Fibroblast of peridontal ligament (primary cell): ENCODE results near the gene ACAD8.

Experiments
- DNase-seq: peaks from one replicate; pipeline ENCODE4 v3.0.0-alpha.2; 2010; ENCODE audit errors: extremely low read depth

ACAD8 gene

GRCh38 chr11:134253188-134253993 lies at the start of gene ACAD8, which contains the start of gene THYN1:
TSS of gene ACAD8 (plus strand) at chr11:134253568. CDS start at chr11:134253601, 33 bp downstream.
TSS of gene THYN1 (minus strand) at chr11:134253352. CDS start at chr11:134252882, 470 bp downstream.
- DNase-seq: peak; percentile 96

DNA sequence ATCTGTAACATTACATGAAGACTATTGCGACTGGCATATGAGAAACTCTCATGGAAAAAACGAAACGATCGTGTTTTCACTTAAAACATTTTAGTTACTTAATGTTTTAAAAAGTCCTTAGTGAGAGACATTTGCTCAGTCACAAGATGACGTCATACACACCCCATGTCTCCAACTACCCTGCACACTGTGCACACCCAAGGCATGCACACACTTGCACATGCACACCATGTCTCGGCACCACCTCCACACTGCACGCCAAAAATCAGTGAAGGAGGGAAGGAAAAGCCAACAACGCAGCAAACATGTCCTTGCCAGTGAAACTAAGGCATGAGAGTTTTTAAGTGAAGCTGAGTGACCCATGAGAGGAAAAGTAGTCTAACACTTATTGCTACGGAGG lies 47.6 kb upstream of the ACAD8 start:
- no peak for DNase-seq

DNA sequence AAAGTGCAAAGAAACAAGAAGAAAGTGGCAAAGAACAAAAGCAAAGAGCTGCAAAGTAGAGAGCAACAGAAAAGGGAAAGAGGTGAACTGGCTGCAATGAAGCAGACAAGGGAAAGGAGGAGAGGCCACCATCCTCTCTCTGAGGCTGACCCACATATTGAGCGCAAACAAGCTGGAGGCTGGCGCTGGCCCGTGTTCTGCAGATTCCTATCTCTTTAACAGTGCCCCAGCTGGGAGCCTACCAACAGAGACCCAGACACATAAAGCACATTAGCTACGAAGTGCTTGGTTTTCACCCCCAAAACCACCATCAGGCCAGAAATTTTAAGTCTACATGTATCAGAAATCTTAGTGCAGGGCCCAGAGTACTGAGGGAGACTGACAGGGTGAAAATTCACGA lies 47.2 kb upstream of the ACAD8 start:
- no peak for DNase-seq

DNA sequence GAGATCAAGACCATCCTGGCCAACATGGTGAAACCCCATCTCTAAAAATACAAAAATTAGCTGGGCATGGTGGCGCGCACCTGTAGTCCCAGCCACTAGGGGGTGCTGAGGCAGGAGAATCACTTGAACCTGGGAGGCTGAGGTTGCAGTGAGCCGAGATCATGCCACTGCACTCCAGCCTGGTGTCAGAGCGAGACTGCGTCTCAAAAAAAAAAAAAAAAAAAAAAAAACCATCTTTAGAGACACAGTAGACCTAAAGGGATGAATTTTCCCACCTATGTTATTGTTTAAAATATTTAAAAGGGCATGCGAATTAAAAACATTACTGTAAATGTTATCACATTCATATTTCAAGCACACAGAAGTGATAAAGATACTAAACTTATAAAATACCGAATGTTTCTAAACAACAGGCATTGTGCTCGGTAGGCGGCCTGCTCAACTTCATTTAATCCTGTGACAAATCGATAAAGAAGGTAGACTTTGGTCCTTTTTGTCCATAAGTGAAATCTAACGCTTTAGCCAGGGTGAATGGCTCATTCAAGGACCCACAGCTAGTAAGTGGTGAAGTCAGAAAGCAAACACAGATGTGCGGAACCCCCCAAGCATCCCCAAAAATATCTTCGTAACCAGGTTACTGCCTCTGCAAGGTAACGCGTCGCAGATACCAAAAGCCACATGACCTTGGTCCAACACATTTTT lies 45.7 kb upstream of the ACAD8 start:
- DNase-seq: peak; percentile 20

DNA sequence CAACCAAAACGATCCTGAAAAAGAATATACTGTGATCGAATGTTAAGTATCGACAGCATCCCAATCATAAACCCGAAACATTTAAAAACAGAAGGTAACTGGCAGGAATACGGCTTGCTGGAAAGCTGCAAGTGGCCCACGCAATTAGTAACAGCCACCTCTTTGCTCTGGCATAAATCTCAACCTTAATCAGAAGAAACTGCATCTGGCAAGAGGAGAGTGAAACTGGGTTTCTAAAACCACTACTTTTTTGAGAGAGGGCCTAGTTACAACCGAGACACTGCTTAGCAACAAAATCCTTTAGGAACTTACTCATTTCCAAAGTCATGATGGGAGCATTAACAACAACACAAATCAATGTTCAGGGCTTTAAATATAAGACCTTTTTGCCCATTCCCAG lies 37.5 kb upstream of the ACAD8 start:
- DNase-seq: peak; percentile 67

DNA sequence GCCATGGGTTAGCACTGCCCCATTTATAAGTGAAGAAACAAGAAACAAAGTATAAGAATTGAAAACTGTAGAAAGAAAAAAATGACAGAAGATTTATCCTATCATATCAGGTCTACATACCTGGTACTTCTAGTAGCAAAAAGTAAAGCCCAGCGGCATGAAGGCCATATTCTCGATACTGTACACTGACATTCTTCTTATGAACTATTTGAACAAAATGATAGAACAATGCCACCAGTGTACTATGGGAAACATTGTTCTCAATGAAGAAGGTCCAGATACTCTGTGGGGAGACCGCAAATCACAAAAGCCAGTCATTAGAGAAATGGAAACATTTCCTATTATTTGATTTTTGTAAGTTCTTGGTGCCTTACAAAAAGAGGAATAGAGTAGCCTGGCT lies 36.6 kb upstream of the ACAD8 start:
- no peak for DNase-seq

GRCh38 chr11:134223121-134223520 lies 30.2 kb upstream of the ACAD8 start:
- DNase-seq: no peak

DNA sequence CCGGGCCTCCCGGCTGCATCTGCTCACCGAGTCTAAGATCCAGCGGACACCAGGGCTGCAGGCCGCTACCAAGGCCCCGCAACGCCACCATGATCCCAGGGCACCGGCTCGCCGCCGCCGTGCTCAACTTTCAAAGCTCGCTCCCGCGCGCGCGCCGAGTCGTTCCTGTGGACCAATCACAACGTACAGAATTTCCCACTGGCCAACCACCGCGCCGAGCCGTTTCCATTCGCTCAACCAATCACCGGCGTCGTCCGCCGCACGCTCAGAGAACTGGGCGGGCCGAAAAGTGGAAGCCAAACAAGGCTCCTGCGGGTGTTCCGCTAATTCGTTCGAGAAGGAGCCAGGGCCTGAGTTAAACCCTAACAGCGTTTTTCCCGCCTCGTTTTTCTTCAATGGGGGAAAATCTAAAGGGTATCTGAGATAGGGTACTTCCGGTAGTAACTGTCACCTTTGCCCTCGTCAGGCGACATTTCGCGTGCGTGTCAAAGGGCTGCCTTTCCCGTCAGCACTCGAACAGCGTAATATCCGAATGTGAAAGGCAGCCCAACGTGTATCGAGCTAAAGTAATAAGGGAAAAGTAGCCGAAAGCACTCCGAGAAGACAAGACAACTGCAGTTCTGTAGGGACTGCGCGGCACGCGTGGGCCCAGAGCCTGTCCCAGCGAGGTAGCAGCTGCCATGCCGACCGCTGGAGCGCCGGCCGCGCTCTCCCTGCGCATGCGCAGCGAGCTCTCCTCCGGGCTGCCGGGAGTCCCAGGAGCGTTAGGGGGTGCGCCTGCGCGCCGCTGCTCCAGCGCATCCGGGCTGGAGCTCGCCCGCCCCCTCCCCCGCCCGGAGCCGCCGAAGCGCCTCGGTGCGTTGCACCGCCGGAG lies 29.3 kb upstream of the ACAD8 start, which contains the start of the genes NCAPD3 and VPS26B:
TSS of gene NCAPD3 (minus strand) at position 132 of the 874 bp plus-strand sequence. CDS start at position 91, 41 bp downstream.
TSS of gene VPS26B (plus strand) at position 836 of the 874 bp plus-strand sequence. CDS start 452 bp downstream, outside the sequence.
- DNase-seq: peak; percentile 94

DNA sequence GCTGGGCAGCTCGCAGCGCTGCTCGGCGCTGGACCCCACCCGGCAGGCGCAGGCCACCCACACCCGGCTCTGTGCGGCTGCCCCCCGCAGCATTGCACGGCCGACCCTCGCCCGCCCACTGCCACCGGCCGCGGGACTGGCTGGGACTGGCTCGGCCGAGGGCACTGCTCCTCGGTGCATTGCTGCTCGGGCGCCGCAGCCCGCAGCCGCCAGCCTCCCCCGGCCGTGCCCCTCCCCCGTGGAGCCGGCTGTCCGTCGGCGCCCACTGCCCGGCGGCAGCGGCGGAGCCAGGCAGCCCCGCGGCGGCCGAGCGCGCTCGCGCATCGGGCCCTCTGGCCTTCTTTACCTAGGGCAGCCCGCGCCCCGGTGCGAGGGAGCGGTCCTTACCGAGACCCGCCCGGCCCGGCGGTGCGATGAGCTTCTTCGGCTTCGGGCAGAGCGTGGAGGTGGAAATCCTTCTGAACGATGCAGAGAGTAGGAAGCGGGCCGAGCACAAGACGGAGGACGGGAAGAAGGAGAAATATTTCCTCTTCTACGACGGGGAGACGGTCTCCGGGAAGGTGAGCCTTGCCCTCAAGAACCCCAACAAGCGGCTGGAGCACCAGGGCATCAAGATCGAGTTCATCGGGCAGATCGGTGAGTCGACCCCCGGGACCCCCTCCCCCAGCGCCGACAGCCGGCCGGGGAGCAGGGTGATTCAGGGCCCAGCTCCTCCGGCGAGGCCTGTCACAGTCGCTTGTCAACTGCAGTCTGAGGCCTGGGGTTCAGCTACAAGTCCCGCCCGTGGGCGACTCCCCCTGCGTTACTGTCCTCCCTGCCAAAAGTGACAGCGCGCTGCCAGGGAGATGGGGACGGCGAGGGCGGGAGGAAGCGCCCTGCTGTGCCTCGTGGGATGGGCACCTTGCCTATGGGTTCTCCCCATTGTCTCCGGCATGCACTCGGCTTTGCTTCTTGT lies 28.4 kb upstream of the ACAD8 start:
- no peak for DNase-seq

DNA sequence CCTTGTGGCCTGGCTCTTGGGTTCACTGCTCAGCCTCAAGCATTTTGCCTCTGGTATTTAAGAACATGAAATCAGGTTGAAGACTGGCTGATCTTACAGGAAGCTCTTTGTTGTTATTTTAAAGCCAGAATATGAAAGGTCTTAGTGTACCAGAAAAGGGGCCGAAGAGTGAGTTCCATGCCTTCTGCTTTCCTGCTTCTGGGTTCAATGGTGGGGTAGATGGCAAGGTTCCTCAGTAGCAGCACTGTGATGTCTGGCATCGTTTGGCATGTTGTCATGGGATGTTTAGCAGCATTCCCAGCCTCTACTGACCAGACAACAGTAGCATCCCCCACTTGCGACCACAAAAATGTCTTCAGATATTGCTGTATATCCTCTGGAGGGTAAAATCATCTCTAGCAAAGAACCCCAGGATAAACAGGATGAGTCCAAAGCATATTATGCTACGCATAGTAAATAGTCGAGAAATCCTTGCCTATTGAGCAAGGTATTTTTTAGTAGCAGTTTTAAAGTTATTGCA lies 26.5 kb upstream of the ACAD8 start:
- no peak for DNase-seq

DNA sequence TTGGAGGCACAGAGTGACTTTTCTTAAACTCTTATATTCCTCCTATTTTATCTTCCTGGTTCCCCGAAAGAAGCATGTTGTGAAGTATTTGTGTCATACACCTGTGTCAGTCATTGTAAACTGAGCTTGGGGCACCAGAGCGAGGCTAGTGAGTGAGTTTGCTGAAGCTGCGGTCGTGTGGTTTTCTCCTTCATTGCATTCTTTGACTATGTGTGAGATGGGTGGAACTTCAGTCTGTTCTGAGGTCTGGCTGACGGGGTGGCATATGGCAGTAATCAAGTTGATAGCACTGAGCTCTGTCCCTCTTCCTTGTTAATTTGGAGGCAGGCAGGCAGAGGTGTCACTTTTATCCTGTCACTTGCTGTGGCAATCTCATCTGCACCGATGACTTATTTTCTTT lies 24.7 kb upstream of the ACAD8 start:
- DNase-seq: peak; percentile 65

DNA sequence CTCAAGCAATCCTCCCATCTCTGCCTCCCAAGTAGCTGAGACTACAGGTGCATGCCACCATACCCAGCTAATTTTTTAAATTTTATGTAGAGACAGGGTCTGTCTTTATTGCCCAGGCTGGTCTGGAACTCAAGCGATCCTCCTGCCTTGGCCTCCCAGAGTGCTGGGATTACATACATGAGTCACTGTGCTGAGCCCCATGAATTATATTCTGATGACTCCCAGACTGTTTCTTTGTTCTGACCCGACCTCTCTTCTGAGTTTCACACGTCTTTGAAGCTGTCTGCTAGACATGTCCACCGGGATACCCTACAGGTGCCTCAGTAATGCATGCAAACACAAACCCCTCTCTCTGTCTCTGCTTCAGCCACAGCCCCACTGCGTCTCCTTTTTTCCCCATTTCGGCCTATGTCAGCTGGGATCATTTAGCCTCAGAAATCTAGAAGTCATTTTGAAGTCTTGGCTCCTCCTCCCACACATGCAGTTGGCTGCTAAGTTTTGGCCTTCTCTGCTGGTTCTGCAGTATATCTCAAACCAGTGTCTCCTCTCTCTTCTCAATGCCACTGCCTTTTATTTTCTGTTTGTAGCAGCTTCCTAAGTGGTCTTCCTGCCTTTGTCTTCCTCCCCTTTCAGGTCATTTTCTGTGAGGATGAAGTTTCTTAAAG lies 24.1 kb upstream of the ACAD8 start:
- peak; percentile 24 for DNase-seq

DNA sequence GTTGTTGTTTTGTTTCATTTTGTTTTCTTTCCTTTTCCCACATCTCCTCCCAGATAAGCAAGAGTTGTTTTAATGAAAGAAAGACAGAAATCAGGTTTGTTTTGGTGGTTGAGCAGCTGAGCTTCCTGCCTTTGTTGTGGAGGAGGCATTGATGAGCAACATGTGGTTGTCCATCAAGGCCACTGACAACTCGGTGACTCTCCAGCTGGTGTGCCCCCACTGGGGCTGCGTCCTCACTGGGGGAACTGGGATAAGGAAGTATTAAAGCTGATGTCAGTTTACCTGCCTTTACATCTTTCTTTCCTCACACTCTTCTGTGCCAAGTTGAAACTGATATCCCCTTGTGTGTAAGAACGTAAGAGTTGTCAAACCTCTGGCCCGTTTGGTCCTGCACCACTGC lies 23.0 kb upstream of the ACAD8 start:
- no peak for DNase-seq

GRCh38 chr11:134231958-134232659 lies 21.3 kb upstream of the ACAD8 start:
- no peak for DNase-seq

DNA sequence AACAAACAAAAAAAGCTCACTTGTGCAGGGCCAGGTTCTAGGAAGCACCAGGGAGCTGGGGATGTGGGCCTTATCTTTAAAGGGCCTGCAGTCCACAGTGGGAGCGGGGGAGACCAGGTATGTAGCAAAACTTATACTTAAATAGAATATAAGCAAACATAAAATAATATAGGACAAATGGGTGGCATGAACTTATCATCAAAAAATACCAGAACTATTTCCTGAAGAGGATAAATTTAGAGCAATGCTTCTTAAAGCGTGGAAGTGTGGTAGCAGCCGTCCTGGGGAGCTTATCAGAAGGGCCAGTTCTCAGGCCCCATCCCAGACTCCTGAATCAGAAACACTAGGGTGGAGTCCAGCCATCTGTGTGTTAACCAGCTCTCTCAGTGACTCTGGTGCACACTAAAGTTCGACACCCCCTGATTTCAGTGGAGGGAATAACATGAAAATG lies 19.6 kb upstream of the ACAD8 start:
- no peak for DNase-seq

DNA sequence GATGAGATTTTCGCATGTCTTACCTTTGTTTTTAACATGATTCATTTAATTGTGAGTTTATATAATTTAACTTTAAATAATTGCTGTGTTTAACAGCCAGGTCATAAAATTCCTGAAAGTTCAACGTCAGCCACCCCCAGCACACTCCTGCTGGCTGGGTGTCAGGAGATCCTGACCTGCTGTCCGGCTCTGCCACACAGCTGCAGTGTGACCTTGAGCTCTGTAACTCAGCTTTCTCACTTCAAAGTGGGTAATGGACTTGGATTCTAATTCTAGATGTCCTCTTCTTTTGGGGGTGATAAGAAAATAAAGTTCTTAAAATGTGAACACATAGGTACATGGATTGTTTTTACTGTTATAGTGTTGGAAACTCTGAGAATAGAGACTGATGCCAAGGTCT lies 18.0 kb upstream of the ACAD8 start:
- no peak for DNase-seq

- DNase-seq: no peak
Observed at GRCh38 chr11:134236834-134237556, 16.4 kb upstream of the ACAD8 start.

GRCh38 chr11:134237557-134237922 lies 15.8 kb upstream of the ACAD8 start:
- DNase-seq: no peak

GRCh38 chr11:134238956-134239355 lies 14.4 kb upstream of the ACAD8 start:
- no peak for DNase-seq
